ENCODE data around the gene SLC51B. TPM values are rescaled to one million over a fixed set of nuclear protein-coding genes. Genes with fewer than 3 reads are reported as not detected.

SLC51B gene
- total RNA-seq, 1 experiment from 2014 or later, result not detected

GRCh38 chr15:65033659-65034269 lies 11.4 kb upstream of the SLC51B start:
- no peak overlapping the region for H2AFZ ChIP-seq (ENCODE audit: low read length)
- peak; percentile 74 for DNase-seq
- H4K20me1 ChIP-seq (ENCODE audit: insufficient read depth, low read depth, low read length), result no peaks in the 10 kb centered on the region
- H3K4me3 ChIP-seq (ENCODE audit: low read length), result no peak overlapping the region
- peaks cover 9% of the 10 kb centered on the region for H3K4me1 ChIP-seq (ENCODE audit: low read length)
- H3K36me3 ChIP-seq (ENCODE audit: insufficient read depth, low read length), result no peaks in the 10 kb centered on the region
- no peak overlapping the region for H3K9ac ChIP-seq (ENCODE audit: low read length)
- no peaks in the 10 kb centered on the region for H3K9me3 ChIP-seq (ENCODE audit: low read length)
- no peak overlapping the region for H3K27ac ChIP-seq (ENCODE audit: low read length)
- no peaks in the 10 kb centered on the region for H3K27me3 ChIP-seq (ENCODE audit: low read length)
- peak overlapping the region; percentile 30 for H3K4me2 ChIP-seq (ENCODE audit: low read depth, low read length, poor library complexity, severe bottlenecking)
- no peaks in the 10 kb centered on the region for H3K9me2 ChIP-seq (replicated peaks; ENCODE audit: insufficient read depth, low read length)
- H3K79me2 ChIP-seq (ENCODE audit: low read length), result peaks cover 7% of the 10 kb centered on the region

- Histone ChIP-seq H3K36me3 (ENCODE audit: insufficient read depth, low read length) (no peaks in the 10 kb centered on the region), H3K9me2 (replicated peaks; ENCODE audit: insufficient read depth, low read length) (no peaks in the 10 kb centered on the region), H3K4me1 (ENCODE audit: low read length) (peaks cover 9% of the 10 kb centered on the region), H3K27ac (ENCODE audit: low read length) (no peak overlapping the region), H3K27me3 (ENCODE audit: low read length) (no peaks in the 10 kb centered on the region), H3K9ac (ENCODE audit: low read length) (no peak overlapping the region), H3K9me3 (ENCODE audit: low read length) (no peaks in the 10 kb centered on the region), H4K20me1 (ENCODE audit: insufficient read depth, low read depth, low read length) (no peaks in the 10 kb centered on the region), H3K4me2 (ENCODE audit: low read depth, low read length, poor library complexity, severe bottlenecking) (no peak overlapping the region), H3K4me3 (ENCODE audit: low read length) (no peak overlapping the region), H2AFZ (ENCODE audit: low read length) (no peak overlapping the region), H3K79me2 (ENCODE audit: low read length) (no peaks in the 10 kb centered on the region)
- DNase-seq, result no peak
These were observed 10.5 kb upstream of the SLC51B start for GRCh38 chr15:65034719-65035118.

GRCh38 chr15:65037309-65037708 lies 7.9 kb upstream of the SLC51B start:
- DNase-seq, result no peak
- Histone ChIP-seq H3K9ac (ENCODE audit: low read length) (no peak overlapping the region), H3K9me3 (ENCODE audit: low read length) (no peaks in the 10 kb centered on the region), H3K36me3 (ENCODE audit: insufficient read depth, low read length) (no peaks in the 10 kb centered on the region), H3K9me2 (replicated peaks; ENCODE audit: insufficient read depth, low read length) (no peaks in the 10 kb centered on the region), H3K79me2 (ENCODE audit: low read length) (no peaks in the 10 kb centered on the region), H3K4me3 (ENCODE audit: low read length) (no peak overlapping the region), H3K27ac (ENCODE audit: low read length) (no peak overlapping the region), H2AFZ (ENCODE audit: low read length) (no peak overlapping the region), H3K27me3 (ENCODE audit: low read length) (no peaks in the 10 kb centered on the region), H3K4me1 (ENCODE audit: low read length) (peaks cover 9% of the 10 kb centered on the region), H3K4me2 (ENCODE audit: low read depth, low read length, poor library complexity, severe bottlenecking) (no peak overlapping the region), H4K20me1 (ENCODE audit: insufficient read depth, low read depth, low read length) (no peaks in the 10 kb centered on the region)

GRCh38 chr15:65038428-65038827 lies 6.8 kb upstream of the SLC51B start:
- H3K9ac ChIP-seq (ENCODE audit: low read length), result no peak overlapping the region
- H3K4me1 ChIP-seq (ENCODE audit: low read length), result peaks cover 5% of the 10 kb centered on the region
- H3K4me3 ChIP-seq (ENCODE audit: low read length), result no peak overlapping the region
- H3K4me2 ChIP-seq (ENCODE audit: low read depth, low read length, poor library complexity, severe bottlenecking), result no peak overlapping the region
- no peaks in the 10 kb centered on the region for H4K20me1 ChIP-seq (ENCODE audit: insufficient read depth, low read depth, low read length)
- no peak overlapping the region for H2AFZ ChIP-seq (ENCODE audit: low read length)
- no peak overlapping the region for H3K27ac ChIP-seq (ENCODE audit: low read length)
- no peaks in the 10 kb centered on the region for H3K36me3 ChIP-seq (ENCODE audit: insufficient read depth, low read length)
- no peaks in the 10 kb centered on the region for H3K9me3 ChIP-seq (ENCODE audit: low read length)
- DNase-seq, result no peak
- no peaks in the 10 kb centered on the region for H3K9me2 ChIP-seq (replicated peaks; ENCODE audit: insufficient read depth, low read length)
- H3K79me2 ChIP-seq (ENCODE audit: low read length), result no peaks in the 10 kb centered on the region
- no peaks in the 10 kb centered on the region for H3K27me3 ChIP-seq (ENCODE audit: low read length)

GRCh38 chr15:65038836-65039235 lies 6.4 kb upstream of the SLC51B start:
- Histone ChIP-seq H3K9ac (ENCODE audit: low read length) (no peak overlapping the region), H4K20me1 (ENCODE audit: insufficient read depth, low read depth, low read length) (no peaks in the 10 kb centered on the region), H2AFZ (ENCODE audit: low read length) (no peak overlapping the region), H3K4me1 (ENCODE audit: low read length) (peaks cover under 1% of the 10 kb centered on the region; the same call in 1 of the 2 replicates), H3K4me2 (ENCODE audit: low read depth, low read length, poor library complexity, severe bottlenecking) (no peak overlapping the region), H3K27me3 (ENCODE audit: low read length) (no peaks in the 10 kb centered on the region), H3K4me3 (ENCODE audit: low read length) (no peak overlapping the region), H3K79me2 (ENCODE audit: low read length) (no peaks in the 10 kb centered on the region), H3K9me2 (replicated peaks; ENCODE audit: insufficient read depth, low read length) (no peaks in the 10 kb centered on the region), H3K9me3 (ENCODE audit: low read length) (no peaks in the 10 kb centered on the region), H3K36me3 (ENCODE audit: insufficient read depth, low read length) (no peaks in the 10 kb centered on the region), H3K27ac (ENCODE audit: low read length) (no peak overlapping the region)
- DNase-seq, result no peak

GRCh38 chr15:65040461-65040860 lies 4.7 kb upstream of the SLC51B start:
- H3K4me1 ChIP-seq (ENCODE audit: low read length), result no peaks in the 10 kb centered on the region

GRCh38 chr15:65041787-65042186 lies 3.4 kb upstream of the SLC51B start:
- Histone ChIP-seq H2AFZ (ENCODE audit: low read length) (no peak overlapping the region), H3K27ac (ENCODE audit: low read length) (no peak overlapping the region), H3K4me1 (ENCODE audit: low read length) (no peaks in the 10 kb centered on the region), H3K9ac (ENCODE audit: low read length) (no peak overlapping the region), H3K36me3 (ENCODE audit: insufficient read depth, low read length) (no peaks in the 10 kb centered on the region), H3K4me2 (ENCODE audit: low read depth, low read length, poor library complexity, severe bottlenecking) (no peak overlapping the region), H4K20me1 (ENCODE audit: insufficient read depth, low read depth, low read length) (no peaks in the 10 kb centered on the region), H3K4me3 (ENCODE audit: low read length) (no peak overlapping the region), H3K79me2 (ENCODE audit: low read length) (no peaks in the 10 kb centered on the region), H3K9me2 (replicated peaks; ENCODE audit: insufficient read depth, low read length) (no peaks in the 10 kb centered on the region), H3K9me3 (ENCODE audit: low read length) (no peaks in the 10 kb centered on the region), H3K27me3 (ENCODE audit: low read length) (no peaks in the 10 kb centered on the region)
- no peak for DNase-seq

More at GRCh38 chr15:65040461-65040860, 4.7 kb upstream of the SLC51B start:
- Histone ChIP-seq H3K36me3 (ENCODE audit: insufficient read depth, low read length) (no peaks in the 10 kb centered on the region), H4K20me1 (ENCODE audit: insufficient read depth, low read depth, low read length) (no peaks in the 10 kb centered on the region), H3K27ac (ENCODE audit: low read length) (no peak overlapping the region), H3K9me3 (ENCODE audit: low read length) (no peaks in the 10 kb centered on the region), H3K27me3 (ENCODE audit: low read length) (no peaks in the 10 kb centered on the region), H3K4me2 (ENCODE audit: low read depth, low read length, poor library complexity, severe bottlenecking) (no peak overlapping the region), H2AFZ (ENCODE audit: low read length) (no peak overlapping the region), H3K79me2 (ENCODE audit: low read length) (no peaks in the 10 kb centered on the region), H3K4me3 (ENCODE audit: low read length) (no peak overlapping the region), H3K9me2 (replicated peaks; ENCODE audit: insufficient read depth, low read length) (no peaks in the 10 kb centered on the region), H3K9ac (ENCODE audit: low read length) (no peak overlapping the region)
- DNase-seq, result no peak

GRCh38 chr15:65042776-65043327 lies 2.3 kb upstream of the SLC51B start:
- Histone ChIP-seq H3K36me3 (ENCODE audit: insufficient read depth, low read length) (no peaks in the 10 kb centered on the region), H3K4me2 (ENCODE audit: low read depth, low read length, poor library complexity, severe bottlenecking) (no peak overlapping the region), H3K4me3 (ENCODE audit: low read length) (no peak overlapping the region), H3K9me3 (ENCODE audit: low read length) (no peaks in the 10 kb centered on the region), H3K4me1 (ENCODE audit: low read length) (no peaks in the 10 kb centered on the region), H4K20me1 (ENCODE audit: insufficient read depth, low read depth, low read length) (no peaks in the 10 kb centered on the region), H3K27ac (ENCODE audit: low read length) (no peak overlapping the region), H2AFZ (ENCODE audit: low read length) (no peak overlapping the region), H3K9ac (ENCODE audit: low read length) (no peak overlapping the region), H3K9me2 (replicated peaks; ENCODE audit: insufficient read depth, low read length) (no peaks in the 10 kb centered on the region), H3K27me3 (ENCODE audit: low read length) (no peaks in the 10 kb centered on the region), H3K79me2 (ENCODE audit: low read length) (no peaks in the 10 kb centered on the region)
- no peak for DNase-seq

All from Karpas-422 (cell line).